ENCODE results near the gene L1CAM. TPM values are rescaled to one million over a fixed set of nuclear protein-coding genes. Genes with fewer than 3 reads are reported as not detected.

The L1CAM gene
- total and polyA plus RNA-seq, 9 donors: 0.84 to 12.0 (median 3.6) TPM

DNA sequence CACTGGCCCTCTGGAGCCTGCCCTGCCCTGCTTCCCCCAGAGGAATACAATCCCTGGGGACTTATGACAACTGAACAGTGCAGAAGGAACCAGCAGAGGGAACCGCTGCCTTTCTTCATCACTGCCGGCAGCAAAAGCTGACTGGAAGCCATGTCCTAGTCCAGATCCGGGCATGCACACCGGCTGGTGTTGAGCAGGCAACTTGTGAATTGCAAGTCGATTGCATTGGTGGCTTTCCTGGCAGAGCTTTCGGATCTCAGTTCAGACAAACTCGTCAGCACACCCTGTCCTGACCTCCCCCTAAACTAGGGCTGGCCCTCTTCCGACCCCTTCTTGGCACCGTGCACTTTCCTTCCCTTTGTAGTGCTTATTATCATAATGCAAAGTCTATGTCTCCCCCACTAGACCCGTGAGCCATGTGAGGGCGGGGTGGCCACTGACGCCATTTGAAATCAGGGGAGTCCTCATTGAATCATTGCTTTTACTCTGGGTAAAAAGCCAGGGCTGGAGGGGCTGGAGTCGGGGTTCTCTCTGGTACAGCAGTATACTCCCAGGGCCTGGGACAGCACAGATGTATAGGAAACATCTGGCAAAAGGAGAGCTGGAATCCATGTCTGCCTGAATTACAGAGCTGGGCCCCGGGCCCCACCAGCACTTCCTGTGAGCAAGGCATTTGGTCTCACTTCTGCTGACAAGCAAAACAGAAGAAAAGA lies 38.3 kb upstream of the L1CAM start:
- 56% methylated on average over 12 of the region's 14 CpGs for WGBS (ENCODE audit: insufficient coverage)
- H3K4me1 ChIP-seq (ENCODE audit: control insufficient read depth, insufficient read depth, low read length): peaks cover 71% of the 10 kb centered on the region

DNA sequence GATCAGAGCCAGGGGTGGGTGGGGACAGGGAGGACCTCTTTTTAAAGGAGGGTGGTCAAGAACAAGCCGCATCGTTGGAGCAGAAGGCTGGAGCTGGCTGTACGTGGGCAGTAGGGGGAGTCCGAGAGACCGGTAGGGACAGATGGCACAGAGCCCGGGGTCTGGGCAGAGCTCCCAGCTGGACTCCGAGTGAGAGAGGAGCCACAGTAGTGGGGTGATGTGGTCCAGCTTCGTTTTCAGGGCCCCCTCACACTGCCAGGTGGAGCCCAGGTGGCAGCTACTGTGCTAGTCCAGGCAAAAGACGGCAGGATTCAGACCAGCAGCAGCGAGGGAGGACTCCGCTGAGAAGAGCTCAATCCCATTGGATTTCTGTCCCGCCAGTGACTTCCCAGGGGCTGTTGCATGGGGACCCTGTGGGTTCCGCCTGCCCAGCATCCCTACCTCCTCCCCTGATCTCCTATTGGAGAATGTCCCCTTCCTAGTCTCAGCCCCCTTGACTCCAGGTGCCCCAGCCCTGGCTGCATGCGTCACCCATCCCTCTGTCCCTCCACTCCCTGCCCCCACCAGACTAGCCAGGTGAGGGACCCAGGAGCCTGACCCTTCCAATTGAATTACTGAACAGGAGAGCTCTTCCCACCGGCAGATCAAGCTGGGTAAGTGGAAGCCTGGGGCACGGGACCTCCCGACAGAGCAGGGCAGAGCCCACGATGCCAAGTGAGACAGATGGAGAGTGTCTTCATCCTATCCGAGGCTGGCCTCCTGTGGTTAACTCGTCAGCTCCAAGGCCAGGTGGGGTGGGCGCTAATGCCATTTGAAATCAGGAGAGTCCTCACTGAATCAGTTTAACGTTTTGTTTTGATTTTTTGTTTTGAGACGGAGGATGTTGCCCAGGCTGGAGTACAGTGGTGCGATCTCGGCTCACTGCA lies 37.2 kb upstream of the L1CAM start:
- H3K4me1 ChIP-seq (ENCODE audit: control insufficient read depth, insufficient read depth, low read length): peaks cover 65% of the 10 kb centered on the region
- peaks cover 64% of the 10 kb centered on the region for H3K27me3 ChIP-seq (ENCODE audit: control insufficient read depth, insufficient read depth, low read length)
- no peaks in the 10 kb centered on the region for H3K36me3 ChIP-seq (ENCODE audit: control insufficient read depth, insufficient read depth, low read length)
- H3K27ac ChIP-seq (ENCODE audit: low read length): no peak overlapping the region
- 46% methylated on average over 17 of the region's 25 CpGs for WGBS (ENCODE audit: insufficient coverage)
- no peak overlapping the region for H3K4me3 ChIP-seq (ENCODE audit: low read length)
- no peaks in the 10 kb centered on the region for H3K9me3 ChIP-seq (replicated peaks; ENCODE audit: control insufficient read depth, low read depth, low read length)
- DNase-seq: peak; percentile 72

More for the DNA sequence above, 38.3 kb upstream of the L1CAM start:
- peak overlapping the region; percentile 8 for H3K4me3 ChIP-seq (ENCODE audit: low read length)
- H3K9me3 ChIP-seq (replicated peaks; ENCODE audit: control insufficient read depth, low read depth, low read length): no peaks in the 10 kb centered on the region
- peak; percentile 44 for DNase-seq
- peaks cover 57% of the 10 kb centered on the region for H3K27me3 ChIP-seq (ENCODE audit: control insufficient read depth, insufficient read depth, low read length)
- H3K27ac ChIP-seq (ENCODE audit: low read length): peak overlapping the region; percentile 55
- no peaks in the 10 kb centered on the region for H3K36me3 ChIP-seq (ENCODE audit: control insufficient read depth, insufficient read depth, low read length)

DNA sequence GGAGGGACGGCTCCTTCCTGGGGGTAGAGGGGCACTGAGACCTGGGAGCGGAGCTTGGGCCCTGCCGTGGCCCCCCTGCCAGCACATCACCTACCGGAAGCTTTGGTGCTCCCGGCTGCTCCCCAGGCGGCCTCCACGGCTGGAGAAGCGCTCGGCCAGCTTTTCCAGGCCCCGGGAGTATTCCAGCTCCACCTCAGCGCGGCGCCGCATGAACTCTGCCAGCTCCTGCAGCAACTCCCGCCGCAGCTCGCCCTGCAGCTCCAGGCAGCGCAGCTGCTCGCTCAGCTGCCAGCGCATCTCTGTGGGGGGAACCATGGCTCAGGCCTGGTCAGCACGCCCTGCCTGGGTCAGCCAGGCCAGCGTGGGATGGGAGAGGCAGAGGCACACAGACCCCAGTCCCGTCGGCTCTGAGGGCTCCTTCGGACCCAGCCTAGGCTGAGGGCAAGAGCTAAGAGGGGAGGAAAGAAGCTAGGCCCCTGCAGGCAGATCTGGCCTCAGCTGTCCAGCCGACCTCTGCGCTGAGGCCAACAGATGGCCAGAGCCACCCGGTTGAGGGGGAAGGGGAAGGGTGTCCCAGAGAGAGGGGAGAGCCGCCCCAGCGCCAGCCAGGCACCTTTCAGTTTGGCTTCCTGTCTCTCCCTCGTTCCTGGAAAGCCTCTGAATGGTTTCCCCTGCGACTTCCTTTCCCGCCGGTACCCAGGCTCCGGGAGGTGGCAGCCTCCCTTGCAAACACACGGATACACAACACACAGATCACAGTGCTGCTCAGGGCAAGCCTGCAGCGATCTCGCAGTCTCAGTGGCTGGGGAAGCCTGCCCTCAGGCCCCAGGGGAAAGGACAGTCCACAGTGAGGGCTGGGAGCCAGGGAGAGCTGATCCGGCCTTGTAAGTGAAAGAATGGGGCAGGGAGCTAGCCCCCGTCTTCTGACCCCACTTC lies 35.8 kb upstream of the L1CAM start:
- Histone ChIP-seq H3K9me3 (replicated peaks; ENCODE audit: control insufficient read depth, low read depth, low read length) (no peaks in the 10 kb centered on the region), H3K36me3 (ENCODE audit: control insufficient read depth, insufficient read depth, low read length) (no peaks in the 10 kb centered on the region), H3K27ac (ENCODE audit: low read length) (peak overlapping the region; percentile 72), H3K27me3 (ENCODE audit: control insufficient read depth, insufficient read depth, low read length) (peaks cover 72% of the 10 kb centered on the region), H3K4me3 (ENCODE audit: low read length) (no peak overlapping the region), H3K4me1 (ENCODE audit: control insufficient read depth, insufficient read depth, low read length) (peaks cover 55% of the 10 kb centered on the region)
- peak; percentile 48 for DNase-seq
- 47% methylated on average over 33 of the region's 40 CpGs for WGBS (ENCODE audit: insufficient coverage)

DNA sequence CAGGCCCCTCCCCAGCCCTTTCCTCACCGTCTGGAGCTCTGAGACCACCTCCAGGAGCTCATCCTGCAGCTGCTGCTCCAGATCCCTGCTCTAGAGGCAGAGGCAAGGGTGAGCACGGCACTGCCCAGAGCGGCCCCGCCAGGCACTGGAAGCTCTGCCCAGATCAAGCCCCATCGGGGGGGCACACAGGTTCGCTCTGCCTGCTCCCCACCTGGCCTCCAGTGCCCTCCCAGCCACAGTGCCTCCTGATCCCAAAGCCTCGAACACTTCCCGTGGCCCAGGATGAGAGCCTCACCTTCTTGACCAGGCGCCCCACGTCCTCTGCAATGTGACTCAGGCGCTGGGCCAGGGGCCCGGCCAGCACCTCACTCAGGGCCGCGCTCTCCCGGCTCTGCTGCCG lies 35.1 kb upstream of the L1CAM start:
- DNase-seq: no peak
- Histone ChIP-seq H3K27ac (ENCODE audit: low read length) (peak overlapping the region; percentile 72), H3K27me3 (ENCODE audit: control insufficient read depth, insufficient read depth, low read length) (peaks cover 70% of the 10 kb centered on the region), H3K4me1 (ENCODE audit: control insufficient read depth, insufficient read depth, low read length) (peaks cover 49% of the 10 kb centered on the region), H3K9me3 (replicated peaks; ENCODE audit: control insufficient read depth, low read depth, low read length) (no peaks in the 10 kb centered on the region), H3K36me3 (ENCODE audit: control insufficient read depth, insufficient read depth, low read length) (no peaks in the 10 kb centered on the region), H3K4me3 (ENCODE audit: low read length) (no peak overlapping the region)
- WGBS (ENCODE audit: insufficient coverage): 59% methylated on average over 16 of the region's 16 CpGs

DNA sequence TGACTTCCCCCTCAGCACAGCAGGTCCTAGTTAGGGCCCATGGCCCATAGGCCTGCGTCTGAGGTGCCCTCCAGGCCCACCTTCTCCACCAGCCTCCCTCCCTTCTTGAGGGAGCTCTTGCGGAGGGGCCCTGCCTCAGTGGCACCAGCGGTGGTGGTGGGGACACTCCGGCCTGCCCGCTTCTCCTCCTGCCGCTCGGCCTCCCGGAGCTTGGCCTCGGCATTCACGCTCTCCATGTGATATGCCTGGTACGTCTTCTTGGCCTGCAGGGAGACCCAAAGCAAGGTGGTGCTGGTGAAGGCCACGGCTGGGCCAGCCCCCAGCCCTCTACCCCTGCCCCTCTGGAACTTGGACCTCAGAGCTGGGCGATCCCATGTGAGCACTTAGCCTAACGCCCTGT lies 34.6 kb upstream of the L1CAM start:
- 89% methylated on average over 11 of the region's 14 CpGs for WGBS (ENCODE audit: insufficient coverage)
- H3K9me3 ChIP-seq (replicated peaks; ENCODE audit: control insufficient read depth, low read depth, low read length): no peaks in the 10 kb centered on the region
- H3K36me3 ChIP-seq (ENCODE audit: control insufficient read depth, insufficient read depth, low read length): no peaks in the 10 kb centered on the region
- peaks cover 45% of the 10 kb centered on the region for H3K4me1 ChIP-seq (ENCODE audit: control insufficient read depth, insufficient read depth, low read length)
- DNase-seq: no peak
- no peak overlapping the region for H3K4me3 ChIP-seq (ENCODE audit: low read length)
- no peak overlapping the region for H3K27ac ChIP-seq (ENCODE audit: low read length)
- peaks cover 69% of the 10 kb centered on the region for H3K27me3 ChIP-seq (ENCODE audit: control insufficient read depth, insufficient read depth, low read length)

DNA sequence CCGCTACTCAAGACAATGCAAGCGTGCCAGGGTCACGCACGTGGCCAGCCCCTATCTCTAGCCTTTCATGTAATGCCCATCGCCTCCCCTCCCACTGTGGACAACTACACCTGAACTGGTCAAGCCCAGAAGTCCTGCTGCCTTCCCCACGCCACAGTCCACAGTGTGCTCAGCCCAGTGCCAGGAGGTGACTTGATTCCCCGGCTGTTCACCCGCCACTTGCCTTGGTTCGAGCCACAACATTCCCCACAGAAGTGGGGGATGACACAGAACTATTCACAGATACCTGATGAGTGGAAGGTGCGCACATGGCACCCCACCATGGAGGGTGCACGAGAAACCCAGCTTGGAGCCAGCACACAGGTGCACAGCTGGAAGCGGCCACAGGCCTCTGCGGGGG lies 33.3 kb upstream of the L1CAM start:
- no peak overlapping the region for H3K27ac ChIP-seq (ENCODE audit: low read length)
- 92% methylated on average over 9 of the region's 13 CpGs for WGBS (ENCODE audit: insufficient coverage)
- DNase-seq: no peak
- no peak overlapping the region for H3K4me3 ChIP-seq (ENCODE audit: low read length)
- H3K4me1 ChIP-seq (ENCODE audit: control insufficient read depth, insufficient read depth, low read length): peaks cover 32% of the 10 kb centered on the region
- no peaks in the 10 kb centered on the region for H3K9me3 ChIP-seq (replicated peaks; ENCODE audit: control insufficient read depth, low read depth, low read length)
- H3K27me3 ChIP-seq (ENCODE audit: control insufficient read depth, insufficient read depth, low read length): peaks cover 62% of the 10 kb centered on the region
- H3K36me3 ChIP-seq (ENCODE audit: control insufficient read depth, insufficient read depth, low read length): no peaks in the 10 kb centered on the region

DNA sequence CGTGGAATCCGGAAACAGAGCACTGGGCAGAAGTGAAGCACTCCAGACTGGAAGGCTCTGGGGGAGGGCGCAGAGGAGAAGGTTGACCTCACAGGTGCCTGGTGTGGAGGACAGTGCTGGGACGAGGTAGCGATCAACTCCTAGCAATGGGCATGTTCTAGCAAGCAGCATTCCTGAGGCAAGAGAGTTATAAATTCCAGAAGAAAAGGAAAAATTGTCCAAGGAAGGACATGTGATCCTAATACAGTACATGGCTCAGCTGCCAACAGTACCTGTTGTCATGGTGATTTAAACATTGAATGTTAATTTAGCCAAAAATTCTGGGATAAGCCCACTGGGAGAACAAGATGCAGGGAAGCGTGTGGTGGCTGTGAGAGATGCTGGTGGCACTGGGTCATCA lies 31.9 kb upstream of the L1CAM start:
- H3K36me3 ChIP-seq (ENCODE audit: control insufficient read depth, insufficient read depth, low read length): no peaks in the 10 kb centered on the region
- H3K27me3 ChIP-seq (ENCODE audit: control insufficient read depth, insufficient read depth, low read length): peaks cover 60% of the 10 kb centered on the region
- 64% methylated on average over 6 of the region's 6 CpGs for WGBS (ENCODE audit: insufficient coverage)

DNA sequence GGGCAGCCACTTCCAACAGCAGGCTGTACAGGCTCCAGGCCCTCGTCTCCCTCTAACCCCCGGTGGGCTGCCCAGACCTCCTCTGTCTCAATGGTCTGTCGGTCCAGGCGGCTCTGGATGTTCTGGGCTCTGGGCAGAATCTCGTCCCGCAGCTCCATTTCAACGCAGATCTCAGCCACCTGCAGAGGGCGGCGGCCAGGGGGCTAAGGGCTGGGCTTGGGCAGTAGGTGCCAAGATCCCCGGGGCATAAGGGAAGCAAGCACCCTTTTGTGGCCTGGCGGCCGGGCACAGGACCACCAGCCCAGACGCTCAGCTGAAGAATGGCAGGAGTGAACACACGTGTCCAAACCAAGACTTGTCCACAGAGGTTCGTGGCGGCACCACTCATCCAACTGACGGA lies 27.7 kb upstream of the L1CAM start:
- Histone ChIP-seq H3K27ac (ENCODE audit: low read length) (no peak overlapping the region), H3K9me3 (replicated peaks; ENCODE audit: control insufficient read depth, low read depth, low read length) (no peaks in the 10 kb centered on the region), H3K27me3 (ENCODE audit: control insufficient read depth, insufficient read depth, low read length) (peaks cover 50% of the 10 kb centered on the region), H3K36me3 (ENCODE audit: control insufficient read depth, insufficient read depth, low read length) (peaks cover 4% of the 10 kb centered on the region), H3K4me3 (ENCODE audit: low read length) (no peak overlapping the region), H3K4me1 (ENCODE audit: control insufficient read depth, insufficient read depth, low read length) (no peaks in the 10 kb centered on the region)
- WGBS (ENCODE audit: insufficient coverage): 87% methylated on average over 17 of the region's 17 CpGs
- DNase-seq: no peak

More for the DNA sequence above, 31.9 kb upstream of the L1CAM start:
- Histone ChIP-seq H3K4me3 (ENCODE audit: low read length) (no peak overlapping the region), H3K4me1 (ENCODE audit: control insufficient read depth, insufficient read depth, low read length) (peaks cover 22% of the 10 kb centered on the region), H3K9me3 (replicated peaks; ENCODE audit: control insufficient read depth, low read depth, low read length) (no peaks in the 10 kb centered on the region), H3K27ac (ENCODE audit: low read length) (no peak overlapping the region)
- peak; percentile 62 for DNase-seq

DNA sequence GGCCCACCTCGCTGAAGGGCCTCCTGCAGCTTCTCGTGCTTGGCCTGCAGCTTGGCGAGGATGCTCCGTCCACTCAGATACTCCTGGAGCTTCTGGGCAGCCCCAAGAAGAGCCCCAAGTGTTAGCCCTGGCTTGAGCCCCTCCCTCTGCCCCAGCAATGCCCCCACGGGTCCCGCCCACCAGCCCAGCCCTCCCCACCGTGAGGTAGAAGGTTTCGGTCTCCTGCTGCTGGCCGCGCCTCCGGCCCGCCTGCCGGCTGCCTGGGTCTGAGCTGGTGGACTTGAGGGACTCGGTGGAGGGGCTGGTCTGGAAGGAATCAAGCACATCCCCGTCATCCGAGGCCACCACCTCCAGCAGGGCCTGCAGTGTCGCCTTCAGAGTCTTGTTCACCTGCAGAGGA lies 27.2 kb upstream of the L1CAM start:
- Histone ChIP-seq H3K27me3 (ENCODE audit: control insufficient read depth, insufficient read depth, low read length) (peaks cover 45% of the 10 kb centered on the region), H3K4me1 (ENCODE audit: control insufficient read depth, insufficient read depth, low read length) (no peaks in the 10 kb centered on the region), H3K36me3 (ENCODE audit: control insufficient read depth, insufficient read depth, low read length) (peaks cover 4% of the 10 kb centered on the region), H3K27ac (ENCODE audit: low read length) (no peak overlapping the region), H3K4me3 (ENCODE audit: low read length) (no peak overlapping the region), H3K9me3 (replicated peaks; ENCODE audit: control insufficient read depth, low read depth, low read length) (no peaks in the 10 kb centered on the region)
- no peak for DNase-seq
- 50% methylated on average over 9 of the region's 17 CpGs for WGBS (ENCODE audit: insufficient coverage)

Data from muscle of leg (tissue), 11 donors.